ENCODE measurements around the gene PIK3C2G.

- TF ChIP-seq FOXA1 (IDR thresholded peaks at IDR 0.05) (no peak), ZNF384 (IDR thresholded peaks at IDR 0.05) (no peak), FOXK2 (IDR thresholded peaks at IDR 0.05) (no peak), ELF4 (IDR thresholded peaks at IDR 0.05) (no peak)
Observed at GRCh38 chr12:18430425-18431048, 169.2 kb downstream of the PIK3C2G start.

Measured in HEK293T (cell line).